ENCODE results near the gene CLEC2D.

The CLEC2D gene

GRCh38 chr12:9721394-9722092 is 52.0 kb downstream of the CLEC2D start:
- no peak overlapping the region for H3K4me3 ChIP-seq (ENCODE audit: control insufficient read depth, low read depth, low read length)
- peak; percentile 59 for DNase-seq (ENCODE audit: low read depth)
- TF ChIP-seq, protein P1, sequence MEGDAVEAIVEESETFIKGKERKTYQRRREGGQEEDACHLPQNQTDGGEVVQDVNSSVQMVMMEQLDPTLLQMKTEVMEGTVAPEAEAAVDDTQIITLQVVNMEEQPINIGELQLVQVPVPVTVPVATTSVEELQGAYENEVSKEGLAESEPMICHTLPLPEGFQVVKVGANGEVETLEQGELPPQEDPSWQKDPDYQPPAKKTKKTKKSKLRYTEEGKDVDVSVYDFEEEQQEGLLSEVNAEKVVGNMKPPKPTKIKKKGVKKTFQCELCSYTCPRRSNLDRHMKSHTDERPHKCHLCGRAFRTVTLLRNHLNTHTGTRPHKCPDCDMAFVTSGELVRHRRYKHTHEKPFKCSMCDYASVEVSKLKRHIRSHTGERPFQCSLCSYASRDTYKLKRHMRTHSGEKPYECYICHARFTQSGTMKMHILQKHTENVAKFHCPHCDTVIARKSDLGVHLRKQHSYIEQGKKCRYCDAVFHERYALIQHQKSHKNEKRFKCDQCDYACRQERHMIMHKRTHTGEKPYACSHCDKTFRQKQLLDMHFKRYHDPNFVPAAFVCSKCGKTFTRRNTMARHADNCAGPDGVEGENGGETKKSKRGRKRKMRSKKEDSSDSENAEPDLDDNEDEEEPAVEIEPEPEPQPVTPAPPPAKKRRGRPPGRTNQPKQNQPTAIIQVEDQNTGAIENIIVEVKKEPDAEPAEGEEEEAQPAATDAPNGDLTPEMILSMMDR (conservative IDR thresholded peaks at IDR 0.05; ENCODE audit: control insufficient read depth, insufficient read depth, low read depth, low read length): no peak

GRCh38 chr12:9724023-9724422 is 54.5 kb downstream of the CLEC2D start:
- H3K4me3 ChIP-seq (ENCODE audit: control insufficient read depth, low read depth, low read length): no peak overlapping the region
- TF ChIP-seq, protein P1 (conservative IDR thresholded peaks at IDR 0.05; ENCODE audit: control insufficient read depth, insufficient read depth, low read depth, low read length): no peak
- no peak for DNase-seq (ENCODE audit: low read depth)

- no peak for DNase-seq (ENCODE audit: low read depth)
- H3K4me3 ChIP-seq (ENCODE audit: control insufficient read depth, low read depth, low read length): no peak overlapping the region
- TF ChIP-seq, protein P1 (conservative IDR thresholded peaks at IDR 0.05; ENCODE audit: control insufficient read depth, insufficient read depth, low read depth, low read length): no peak
Observed at GRCh38 chr12:9725213-9725870, 55.8 kb downstream of the CLEC2D start.

DNA sequence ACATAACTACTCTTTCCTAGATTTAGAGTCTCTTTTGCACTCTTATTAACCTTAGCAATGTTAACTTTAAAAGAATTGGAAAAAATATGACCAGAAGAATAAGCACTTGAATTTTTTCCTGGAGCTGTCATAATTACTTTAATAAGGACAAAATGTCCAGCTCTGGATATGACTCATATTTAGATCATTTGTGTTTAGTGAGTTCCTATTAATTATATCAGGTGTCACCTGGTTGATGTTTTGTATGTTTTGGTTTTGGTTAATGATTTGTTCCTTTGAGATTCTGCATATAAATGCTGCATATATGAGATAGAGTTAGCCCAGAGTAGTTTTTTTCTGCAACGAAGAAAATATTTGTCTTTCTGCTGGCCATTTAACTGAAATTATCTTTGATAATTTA is 58.3 kb downstream of the CLEC2D start:
- peak; percentile 9 for DNase-seq (ENCODE audit: low read depth)
- TF ChIP-seq, protein P1 (conservative IDR thresholded peaks at IDR 0.05; ENCODE audit: control insufficient read depth, insufficient read depth, low read depth, low read length): no peak
- no peak overlapping the region for H3K4me3 ChIP-seq (ENCODE audit: control insufficient read depth, low read depth, low read length)

DNA sequence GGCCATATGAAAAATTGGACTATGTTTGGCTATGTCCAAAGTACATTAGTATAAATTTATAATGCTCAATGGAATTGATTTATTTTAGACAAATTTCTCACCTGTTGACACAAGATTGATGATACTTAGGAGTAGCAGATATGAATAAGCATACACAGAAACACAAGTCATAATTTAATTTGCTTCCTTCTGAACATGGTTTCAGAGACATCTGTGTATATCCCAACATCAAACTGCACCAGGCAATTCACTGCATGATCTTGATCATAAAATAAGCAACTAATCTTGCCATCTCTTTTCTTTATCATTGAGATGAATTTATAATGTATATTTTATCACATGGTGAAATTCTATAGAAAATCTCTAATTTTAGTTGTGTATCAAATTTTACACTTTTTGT is 59.6 kb downstream of the CLEC2D start:
- no peak for DNase-seq (ENCODE audit: low read depth)
- TF ChIP-seq, protein P1 (conservative IDR thresholded peaks at IDR 0.05; ENCODE audit: control insufficient read depth, insufficient read depth, low read depth, low read length): no peak
- H3K4me3 ChIP-seq (ENCODE audit: control insufficient read depth, low read depth, low read length): no peak overlapping the region

DNA sequence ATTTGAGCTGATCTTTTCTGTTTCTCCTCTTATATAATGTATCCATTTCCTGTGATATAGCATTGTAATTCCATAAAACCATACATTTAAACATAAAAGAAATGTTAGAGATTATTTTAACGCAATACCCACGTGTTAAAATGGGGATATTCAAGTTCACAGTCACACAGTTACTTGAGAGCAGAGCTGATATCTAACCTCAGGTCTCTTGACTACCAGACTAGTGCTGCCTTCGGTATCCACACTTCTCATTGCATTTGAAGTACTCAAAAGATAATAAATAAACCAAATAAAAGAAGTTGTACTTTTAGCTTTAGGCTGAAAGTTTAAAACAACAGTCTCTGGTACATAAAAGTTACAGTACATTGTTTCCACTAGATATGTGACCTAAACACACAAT is 60.5 kb downstream of the CLEC2D start:
- TF ChIP-seq, protein P1 (conservative IDR thresholded peaks at IDR 0.05; ENCODE audit: control insufficient read depth, insufficient read depth, low read depth, low read length): no peak
- H3K4me3 ChIP-seq (ENCODE audit: control insufficient read depth, low read depth, low read length): no peak overlapping the region

More for the DNA sequence above, 60.5 kb downstream of the CLEC2D start:
- no peak for DNase-seq (ENCODE audit: low read depth)

Data from fibroblast of mammary gland (primary cell).